Camera-type eye (tissue), 1 donor: ENCODE measurements around the gene ABCC6. TPM values are rescaled to one million over a fixed set of nuclear protein-coding genes. Genes with fewer than 3 reads are reported as not detected.

ENCODE experiments used
- total RNA-seq: library from RNA; depleted of rRNA; stranded (reverse); fragments of >200 nt; gene quantifications from one replicate; pipeline ENCODE4 v1.2.3, GENCODE V29; 2014

ABCC6 gene
- total RNA-seq, result 3.0 TPM

DNA sequence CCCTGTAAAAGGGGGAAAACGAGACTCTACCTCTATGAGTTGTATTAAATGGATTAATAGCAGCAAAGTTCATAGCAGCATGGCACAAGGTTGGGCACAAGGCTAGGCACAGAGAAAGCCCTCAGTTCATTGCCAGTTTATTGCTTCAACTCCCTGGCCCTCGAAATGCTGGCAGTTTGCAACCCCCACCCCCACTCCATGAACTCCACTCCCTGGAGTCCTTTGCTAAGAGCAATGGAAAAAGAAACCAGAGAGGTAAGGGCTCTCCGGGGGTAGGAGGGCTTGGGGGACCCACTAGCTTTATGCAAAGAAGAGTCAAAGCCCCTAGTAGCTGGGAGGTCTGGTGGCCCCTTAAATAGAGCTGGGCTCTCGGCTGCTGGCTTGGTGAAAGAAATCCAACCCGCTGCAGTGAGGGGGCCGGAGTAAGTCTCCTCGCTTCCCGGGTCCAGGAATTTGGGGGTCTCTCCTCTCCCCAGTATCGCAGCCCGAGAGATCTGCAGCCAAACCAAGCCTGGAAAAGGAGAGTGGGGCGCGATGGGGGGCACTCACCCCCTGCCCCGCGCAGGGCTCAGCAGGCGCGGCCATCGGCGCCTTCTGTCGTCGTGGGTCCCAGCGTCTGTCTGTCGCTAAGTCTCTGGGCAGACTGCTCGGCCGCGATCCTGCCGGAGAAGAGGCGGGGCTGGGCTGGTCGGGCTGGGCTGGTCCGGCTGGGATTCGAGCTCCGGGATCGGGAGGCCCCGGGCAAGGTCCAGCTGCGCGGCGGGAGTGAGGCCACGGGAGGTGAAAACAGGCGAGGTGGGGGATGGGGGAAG lies at the start of gene ABCC6:
Gene ABCC6 (minus strand): TSS at position 645 of the 812 bp plus-strand sequence. CDS start 60 bp downstream, at position 585.

Other genes starting within 250 kb of the ABCC6 start
- gene NOMO3, start 9.0 kb upstream of the ABCC6 start, total RNA-seq, result 71.0 TPM
- gene NPIPA7, start 155.6 kb upstream of the ABCC6 start, total RNA-seq, result 3.7 TPM